GM12878 (cell line): ENCODE data around the gene PRR7. TPM values are rescaled to one million over a fixed set of nuclear protein-coding genes. Genes with fewer than 3 reads are reported as not detected.

Source experiments
- ATAC-seq: fragments of 200-7000 bp; cut with Tn5 transposase; 3 replicates; pipeline ENCODE4 v1.9.1; 2020; ENCODE audit warnings: mild to moderate bottlenecking, moderate library complexity
- BruUV-seq: library from RNA; stranded (reverse); fragments of 400-500 nt; replicated peaks from 2 replicates; lab custom pipeline; 2021; lab: Mats Ljungman, UMichigan
- CTCF ChIA-PET: fragments of 300-600 bp; sonication (Branson Sonifier 250); formaldehyde crosslinking; extraction: SDS; loops from one replicate; lab custom pipeline; 2021; ENCODE audit warnings: inconsistent platforms; lab: Yijun Ruan, JAX
- POLR2A ChIA-PET: fragments of 350-600 bp; formaldehyde crosslinking; extraction: SDS; loops from one replicate; lab custom pipeline; 2021; ENCODE audit warnings: inconsistent platforms; lab: Charles Lee
- RAD21 ChIA-PET: fragments of 300-600 bp; sonication (Branson Sonifier 250); formaldehyde crosslinking; loops from one replicate; lab custom pipeline; 2023; ENCODE audit warnings: antibody characterized with exemption; ENCODE audit not compliant: unreplicated experiment; lab: Charles Lee
- SMC1A ChIA-PET: fragments of 300-600 bp; sonication (Branson Sonifier 250); formaldehyde crosslinking; loops from one replicate; lab custom pipeline; 2023; ENCODE audit not compliant: unreplicated experiment, uncharacterized antibody; lab: Charles Lee
- DNase-seq: peaks from one replicate; pipeline ENCODE4 v3.0.0-alpha.2; 2011; ENCODE audit warnings: low read depth, low spot score
- FAIRE-seq: peaks from 3 replicates; lab custom pipeline; 2011; peaks lifted over from hg19 to GRCh38; lab: Jason Lieb, UNC
- H2AFZ ChIP-seq: 2 replicates; pipeline ENCODE4 v1.6.0; 2011; ENCODE audit warnings: low read depth, low read length, control low read depth; ENCODE audit not compliant: control insufficient read depth
- H3K27ac ChIP-seq: 2 replicates; pipeline ENCODE4 v1.5.1; 2011; ENCODE audit warnings: control low read depth; ENCODE audit not compliant: control insufficient read depth, insufficient read depth
- H3K27me3 ChIP-seq, 2 experiments: replicated peaks in 1 of 2; 2 replicates each; pipeline versions ENCODE4 v1.6.0 to v1.6.1; 2011; ENCODE audit warnings: low read length in 1 of 2; ENCODE audit not compliant: control insufficient read depth in 2 of 2, insufficient read depth in 2 of 2
- H3K36me3 ChIP-seq, 2 experiments: 2 replicates each; pipeline ENCODE4 v1.5.1; 2011; ENCODE audit warnings: low read length in 1 of 2; ENCODE audit not compliant: control insufficient read depth in 2 of 2, insufficient read depth in 2 of 2
- H3K4me1 ChIP-seq: 2 replicates; pipeline ENCODE4 v1.6.1; 2011; ENCODE audit warnings: mild to moderate bottlenecking, low read length, moderate library complexity, mixed read lengths; ENCODE audit not compliant: control insufficient read depth, insufficient read depth
- H3K4me2 ChIP-seq: 2 replicates; pipeline ENCODE4 v1.6.0; 2011; ENCODE audit warnings: control low read depth; ENCODE audit not compliant: control insufficient read depth, insufficient read depth
- H3K4me3 ChIP-seq: fragments of 200-600 bp; sonication (generic); 2 replicates; pipeline ENCODE4 v1.5.1; 2016
- H3K79me2 ChIP-seq: 2 replicates; pipeline ENCODE4 v1.6.0; 2011; ENCODE audit warnings: low read length; ENCODE audit not compliant: control insufficient read depth, insufficient read depth
- H3K9ac ChIP-seq: 2 replicates; pipeline ENCODE4 v1.8.0; 2011; ENCODE audit warnings: low read length, control low read depth, mixed read lengths; ENCODE audit not compliant: control insufficient read depth, insufficient read depth
- H3K9me3 ChIP-seq: replicated peaks from 3 replicates; pipeline ENCODE4 v1.5.1; 2011; ENCODE audit warnings: mild to moderate bottlenecking, low read length; ENCODE audit not compliant: control insufficient read depth, insufficient read depth
- H4K20me1 ChIP-seq: 2 replicates; pipeline ENCODE4 v1.6.0; 2011; ENCODE audit not compliant: control insufficient read depth, insufficient read depth
- CEBPZ ChIP-seq: fragments of 150-350 bp; IDR thresholded peaks from 2 replicates; pipeline ENCODE4 v1.6.1; 2016; ENCODE audit warnings: low read depth, low read length
- HDAC2 ChIP-seq: fragments of 200-600 bp; sonication (generic); IDR thresholded peaks from 2 replicates; pipeline ENCODE4 v1.6.1; 2017
- IRF5 ChIP-seq: fragments of 450-650 bp; IDR thresholded peaks from 2 replicates; pipeline ENCODE4 v1.6.1; 2017; ENCODE audit warnings: borderline replicate concordance
- NKRF ChIP-seq: fragments of 450-650 bp; conservative IDR thresholded peaks from 2 replicates; pipeline ENCODE4 v1.6.1; 2017; ENCODE audit warnings: mild to moderate bottlenecking, moderate library complexity
- SKIL ChIP-seq: fragments of 450-650 bp; IDR thresholded peaks from 2 replicates; pipeline ENCODE4 v1.6.1; 2017; ENCODE audit warnings: mild to moderate bottlenecking, low read depth, inconsistent platforms; ENCODE audit not compliant: poor library complexity, severe bottlenecking
- TARDBP ChIP-seq: IDR thresholded peaks from 2 replicates; pipeline ENCODE4 v1.6.1; 2016; ENCODE audit warnings: borderline replicate concordance
- ZBED1 ChIP-seq: IDR thresholded peaks from 2 replicates; pipeline ENCODE4 v1.6.1; 2016; ENCODE audit warnings: borderline replicate concordance
- ZNF24 ChIP-seq: fragments of 450-650 bp; IDR thresholded peaks from 2 replicates; pipeline ENCODE4 v1.6.1; 2017; ENCODE audit warnings: antibody characterized with exemption, mild to moderate bottlenecking
- WGBS: methylation state at CpG from one replicate; pipeline ENCODE4 v1.1.6; 2016; ENCODE audit warnings: low lambda C conversion rate; ENCODE audit not compliant: insufficient replicate concordance, insufficient coverage; ENCODE audit errors: missing lambda C conversion rate; 5-methylcytosine and 5-hydroxymethylcytosine counted together
- in situ Hi-C: fragments of 300-500 bp; cut with MboI; formaldehyde crosslinking; loops from 9 replicates; pipeline ENCODE4 v1.14.3; 2018; ENCODE audit warnings: mixed read lengths
- intact Hi-C: fragments of 100-400 bp; cut with micrococcal nuclease; formaldehyde crosslinking; loops from one replicate; pipeline ENCODE4 v1.14.2; 2022; ENCODE audit not compliant: unreplicated experiment
- polyA plus RNA-seq, 11 experiments: library from polyadenylated mRNA; depleted of rRNA in 4 of 11; unstranded in 6 of 11; stranded (reverse) in 5 of 11; fragments of >200 nt; fragmentation: Nextera tagmentation in 4 of 11; fragmentation: Illumina TruSeq in 1 of 11; extraction: Ambion mirVana in 4 of 11; extraction: Trizol in 1 of 11; gene quantifications; 1 replicate in 1 of 11; 2 replicates in 10 of 11; pipeline versions ENCODE4 v1.2.1 to v1.2.3, GENCODE V29; 2011 to 2016; ENCODE audit warnings: inconsistent platforms in 2 of 11, missing spikeins in 2 of 11, low read depth in 1 of 11
- total RNA-seq, 4 experiments: library from RNA; depleted of rRNA in 3 of 4; stranded (reverse); fragments of >200 nt in 3 of 4; fragmentation: Illumina TruSeq in 1 of 4; extraction: Trizol in 1 of 4; gene quantifications; 2 replicates each; pipeline versions ENCODE4 v1.2.1 to v1.2.3, GENCODE V29; 2013 to 2021

PRR7 gene
- total and polyA plus RNA-seq, 10 of the 15 experiments (the other 5 are each of a cell fraction or from before 2014, with no cell fraction given) = 0.09 to 18.8 (median 4.6) TPM; not detected in 2

- no peak for TF ChIP-seq IRF5
Observed at GRCh38 chr5:177500685-177501522, 54.3 kb downstream of the PRR7 start (continued).

GRCh38 chr5:177501874-177502678 lies 55.5 kb downstream of the PRR7 start:
- Histone ChIP-seq H3K79me2 (peaks cover 1% of the 10 kb centered on the region; the same call in 1 of the 2 replicates), H3K27me3 (no peaks in the 10 kb centered on the region; a peak in 1 of 4 replicates), H3K4me3 (peak overlapping the region; percentile 32; the same call in 1 of the 2 replicates), H3K36me3 (peaks cover 7 to 19% of the 10 kb centered on the region in 2 experiments; a peak in 2 of 4 replicates), H3K9ac (peak overlapping the region; percentile 38; the same call in 1 of the 2 replicates), H3K4me1 (peaks cover 33% of the 10 kb centered on the region), H3K9me3 (no peaks in the 10 kb centered on the region), H3K4me2 (peak overlapping the region; percentile 81), H2AFZ (no peak overlapping the region), H4K20me1 (no peaks in the 10 kb centered on the region), H3K27ac (peak overlapping the region; percentile 81)
- peak; percentile 97 for FAIRE-seq
- 22% methylated on average over 9 of the region's 9 CpGs for WGBS
- TSS peak; percentile 39 for BruUV-seq
- in situ Hi-C loops = no loop called here
- ATAC-seq = peak; percentile 51
- SMC1A ChIA-PET = interaction anchor here (0.6 to 3.3 kb wide), 19 partner anchors 8 to 321 kb away, joined by 3 to 23 read pairs (median 5); no protein-coding TSS in a partner anchor
- CTCF ChIA-PET = interaction anchor here (0.6 to 4.6 kb wide), 33 partner anchors 8 to 388 kb away, joined by 3 to 72 read pairs (median 5); partner anchors contain the start of genes B4GALT7, DDX41, DOK3 and F12
- intact Hi-C loops = loop anchor here (1.0 to 10.0 kb wide), 4 partner anchors 45 to 387 kb away; partner anchors contain the start of gene MXD3
- peak; percentile 67 for DNase-seq
- POLR2A ChIA-PET = interaction anchor here (0.9 to 1.9 kb wide), 12 partner anchors 8 to 193 kb away, joined by 3 to 12 read pairs (median 4); partner anchors contain the start of gene DOK3
- RAD21 ChIA-PET = interaction anchor here (0.7 to 4.5 kb wide), 21 partner anchors 8 to 143 kb away, joined by 3 to 40 read pairs (median 3); partner anchors contain the start of genes DDX41, DOK3, FAM193B and GRK6
- TF ChIP-seq ZBED1 (peak; percentile 19; the same call in 1 of the 2 replicates), NKRF (peak; percentile 29; the same call in 1 of the 2 replicates), SKIL (peak; percentile 68), ZNF24 (0 out of 2 replicates have a peak, but pooled peaks have one; percentile 5), TARDBP (no peak), CEBPZ (no peak), HDAC2 (no peak)
